ENCODE data around the gene PIEZO2. TPM values are rescaled to one million over a fixed set of nuclear protein-coding genes. Genes with fewer than 3 reads are reported as not detected.
"Not testable (repeated sequence)": the region's sequence is repeated elsewhere in the genome, so short reads cannot be mapped to it uniquely, and the experiment has no call there.

The PIEZO2 gene
- total RNA-seq (2014; rRNA removed; shearing (Covaris generic); ENCODE audit: low replicate concordance), result not detected in 2 replicates

DNA sequence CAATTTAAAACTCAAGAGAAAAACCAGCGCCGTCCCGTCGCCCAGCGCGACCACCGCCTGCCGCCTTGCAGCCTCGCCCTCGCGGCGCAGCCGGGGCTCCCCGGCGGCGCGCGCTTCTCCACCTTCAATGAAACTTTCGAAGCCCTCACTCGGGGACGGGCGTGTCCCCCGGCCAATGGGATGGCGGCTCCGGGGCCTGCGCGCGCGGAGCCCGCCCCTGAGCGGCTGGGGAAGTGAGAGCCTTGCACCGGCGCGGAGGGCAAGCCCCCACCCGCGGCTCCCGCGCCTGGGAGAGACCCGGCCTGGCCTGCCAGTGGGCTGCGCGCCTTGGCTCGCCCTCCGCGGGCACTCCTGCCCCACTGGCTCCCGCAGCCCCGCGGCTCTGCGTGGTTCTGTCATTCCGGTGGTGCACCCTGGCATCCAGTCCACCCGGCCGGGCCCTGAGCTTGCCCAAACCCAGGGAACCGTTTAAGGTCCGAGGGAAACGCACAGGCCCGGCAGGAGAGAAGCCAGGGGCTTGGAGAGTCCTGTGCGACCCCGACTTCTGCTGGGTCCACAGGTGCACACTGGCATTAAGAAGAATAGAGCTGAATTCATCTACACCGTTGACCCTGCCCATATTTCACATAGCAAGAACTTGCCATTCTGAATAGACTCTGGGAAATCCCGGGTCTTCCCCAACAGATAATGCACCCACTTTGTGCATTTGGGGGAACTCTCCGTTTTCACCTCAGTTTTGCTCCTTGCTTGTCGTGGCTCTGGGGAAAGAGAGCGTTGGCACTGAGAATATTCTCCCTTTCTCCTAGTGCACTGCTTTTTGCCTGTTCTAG lies at the start of gene PIEZO2:
PIEZO2 (minus strand) TSS at position 129 of the 830 bp plus-strand sequence. CDS start 981 bp downstream, outside the sequence.
- DNase-seq, result no peak
- H3K4me2 ChIP-seq (ENCODE audit: low read depth, low read length, poor library complexity, severe bottlenecking), result no peak within 1 kb of the TSS
- no peaks in the 10 kb centered on the region for H3K9me3 ChIP-seq (ENCODE audit: low read length)
- no peaks in the 10 kb centered on the region for H3K36me3 ChIP-seq (ENCODE audit: insufficient read depth, low read length)
- no peaks in the 10 kb centered on the region for H4K20me1 ChIP-seq (ENCODE audit: insufficient read depth, low read depth, low read length)
- H3K9ac ChIP-seq (ENCODE audit: low read length), result no peak within 1 kb of the TSS
- H2AFZ ChIP-seq (ENCODE audit: low read length), result no peak within 1 kb of the TSS
- H3K4me1 ChIP-seq (ENCODE audit: low read length), result no peaks in the 10 kb centered on the region
- H3K9me2 ChIP-seq (replicated peaks; ENCODE audit: insufficient read depth, low read length), result no peaks in the 10 kb centered on the region
- H3K4me3 ChIP-seq (ENCODE audit: low read length), result no peak within 1 kb of the TSS
- H3K79me2 ChIP-seq (ENCODE audit: low read length), result no peaks in the 10 kb centered on the region
- no peak within 1 kb of the TSS for H3K27ac ChIP-seq (ENCODE audit: low read length)
- H3K27me3 ChIP-seq (ENCODE audit: low read length), result no peaks in the 10 kb centered on the region

DNA sequence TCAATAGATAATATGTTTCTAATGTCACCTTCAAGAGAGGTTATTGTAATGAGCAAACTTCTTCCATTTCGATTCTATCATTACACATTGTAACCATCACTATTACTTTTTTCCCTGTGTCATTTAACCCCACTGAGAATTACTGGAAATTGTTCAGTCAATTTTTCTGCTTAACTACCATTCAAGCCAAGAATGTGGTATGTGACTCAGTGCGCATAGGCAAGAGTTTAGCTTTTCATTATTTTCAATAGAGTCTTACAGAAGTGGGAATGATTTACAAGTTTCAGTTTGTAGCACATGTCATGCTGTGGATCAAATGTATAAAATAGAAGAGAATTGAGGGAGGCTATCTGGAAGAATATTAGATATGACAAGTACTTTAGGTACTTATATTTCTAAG lies 34.3 kb upstream of the PIEZO2 start:
- H3K9me3 ChIP-seq (ENCODE audit: low read length), result no peaks in the 10 kb centered on the region
- no peak overlapping the region for H3K4me2 ChIP-seq (ENCODE audit: low read depth, low read length, poor library complexity, severe bottlenecking)
- no peak overlapping the region for H3K27ac ChIP-seq (ENCODE audit: low read length)
- DNase-seq, result no peak
- H3K4me1 ChIP-seq (ENCODE audit: low read length), result no peaks in the 10 kb centered on the region
- H4K20me1 ChIP-seq (ENCODE audit: insufficient read depth, low read depth, low read length), result no peaks in the 10 kb centered on the region
- no peaks in the 10 kb centered on the region for H3K36me3 ChIP-seq (ENCODE audit: insufficient read depth, low read length)
- no peaks in the 10 kb centered on the region for H3K79me2 ChIP-seq (ENCODE audit: low read length)
- H2AFZ ChIP-seq (ENCODE audit: low read length), result no peak overlapping the region
- H3K4me3 ChIP-seq (ENCODE audit: low read length), result no peak overlapping the region
- no peak overlapping the region for H3K9ac ChIP-seq (ENCODE audit: low read length)
- H3K27me3 ChIP-seq (ENCODE audit: low read length), result no peaks in the 10 kb centered on the region
- H3K9me2 ChIP-seq (replicated peaks; ENCODE audit: insufficient read depth, low read length), result no peaks in the 10 kb centered on the region

DNA sequence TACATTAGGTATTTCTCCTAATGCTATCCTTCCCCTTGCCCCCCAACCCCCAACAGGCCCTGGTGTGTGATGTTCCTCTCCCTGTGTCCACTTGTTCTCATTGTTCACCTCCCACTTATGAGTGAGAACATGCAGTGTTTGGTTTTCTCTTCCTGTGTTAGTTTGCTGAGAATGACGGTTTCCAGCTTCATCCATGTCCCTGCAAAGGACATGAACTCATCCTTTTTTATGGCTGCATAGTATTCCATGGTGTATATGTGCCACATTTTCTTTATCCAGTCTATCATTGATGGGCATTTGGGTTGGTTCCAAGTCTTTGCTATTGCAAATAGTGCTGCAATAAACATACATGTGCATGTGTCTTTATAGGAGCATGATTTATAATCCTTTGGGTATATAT lies 32.3 kb upstream of the PIEZO2 start:
- not testable (repeated sequence) for H2AFZ ChIP-seq (ENCODE audit: low read length); DNase-seq; H3K27me3 ChIP-seq (ENCODE audit: low read length); H3K27ac ChIP-seq (ENCODE audit: low read length); H3K9me2 ChIP-seq (replicated peaks; ENCODE audit: insufficient read depth, low read length); H3K9me3 ChIP-seq (ENCODE audit: low read length); H3K36me3 ChIP-seq (ENCODE audit: insufficient read depth, low read length); H3K9ac ChIP-seq (ENCODE audit: low read length); H3K4me1 ChIP-seq (ENCODE audit: low read length); H3K4me3 ChIP-seq (ENCODE audit: low read length); H3K4me2 ChIP-seq (ENCODE audit: low read depth, low read length, poor library complexity, severe bottlenecking); H3K79me2 ChIP-seq (ENCODE audit: low read length); H4K20me1 ChIP-seq (ENCODE audit: insufficient read depth, low read depth, low read length)

DNA sequence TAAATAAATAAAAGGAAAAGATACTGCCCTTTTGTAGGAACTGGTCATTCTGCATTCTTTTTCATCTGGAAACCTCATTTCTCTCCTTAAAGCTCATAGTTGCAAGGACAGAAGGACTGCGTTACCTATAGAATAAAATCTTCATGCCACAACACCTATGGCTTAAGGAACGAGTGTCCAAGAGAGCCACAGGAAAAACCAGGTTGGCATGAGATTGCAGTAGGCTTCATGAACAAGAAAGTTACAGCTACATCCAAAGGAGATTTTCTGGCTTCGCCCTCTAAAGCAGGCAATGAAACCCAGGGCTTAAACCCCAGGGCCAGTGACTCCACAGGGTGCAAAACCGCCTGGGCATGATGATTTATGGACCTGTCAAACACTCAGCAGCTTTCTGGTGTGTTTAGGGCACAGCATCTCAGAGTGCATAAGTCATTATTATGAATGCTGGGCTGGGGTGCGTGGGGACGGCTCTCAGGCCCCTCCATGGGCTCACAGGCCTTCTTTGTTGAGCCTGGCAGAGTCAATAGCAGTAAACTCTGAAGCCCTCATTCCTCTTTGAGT lies 30.7 kb upstream of the PIEZO2 start:
- no peaks in the 10 kb centered on the region for H3K9me3 ChIP-seq (ENCODE audit: low read length)
- H3K9ac ChIP-seq (ENCODE audit: low read length), result no peak overlapping the region
- H4K20me1 ChIP-seq (ENCODE audit: insufficient read depth, low read depth, low read length), result no peaks in the 10 kb centered on the region
- no peaks in the 10 kb centered on the region for H3K27me3 ChIP-seq (ENCODE audit: low read length)
- H3K4me2 ChIP-seq (ENCODE audit: low read depth, low read length, poor library complexity, severe bottlenecking), result no peak overlapping the region
- DNase-seq, result no peak
- H3K36me3 ChIP-seq (ENCODE audit: insufficient read depth, low read length), result no peaks in the 10 kb centered on the region
- no peak overlapping the region for H2AFZ ChIP-seq (ENCODE audit: low read length)
- H3K9me2 ChIP-seq (replicated peaks; ENCODE audit: insufficient read depth, low read length), result no peaks in the 10 kb centered on the region
- H3K4me3 ChIP-seq (ENCODE audit: low read length), result no peak overlapping the region
- no peaks in the 10 kb centered on the region for H3K4me1 ChIP-seq (ENCODE audit: low read length)
- no peak overlapping the region for H3K27ac ChIP-seq (ENCODE audit: low read length)
- H3K79me2 ChIP-seq (ENCODE audit: low read length), result no peaks in the 10 kb centered on the region

DNA sequence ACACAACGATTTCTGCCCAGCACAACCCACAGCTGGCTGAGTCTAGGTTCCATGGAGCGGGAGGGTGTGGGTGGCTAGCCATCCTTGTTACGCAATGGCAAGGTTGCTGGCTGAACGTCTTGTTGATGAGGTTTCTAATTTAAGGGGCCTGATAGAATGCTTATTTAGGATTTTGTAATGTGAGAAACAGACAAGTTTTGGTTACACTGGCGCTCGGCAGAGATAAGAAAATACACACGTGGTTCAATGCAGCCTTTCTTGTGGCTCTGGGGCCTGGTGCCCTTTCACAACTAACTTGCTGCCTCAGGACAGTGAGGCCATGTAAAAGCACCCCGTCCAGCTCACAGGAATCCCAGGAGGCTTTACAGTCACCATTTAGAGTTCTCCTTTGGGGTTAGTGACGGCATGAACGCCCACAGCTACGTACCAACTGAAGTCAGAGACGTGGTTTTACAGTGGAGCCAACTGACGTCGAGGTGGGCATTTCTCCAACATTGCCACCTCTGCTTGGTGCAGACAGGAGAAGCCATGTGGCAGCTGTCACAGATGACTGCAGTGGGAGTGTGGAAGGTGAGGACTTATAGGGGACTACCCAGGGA lies 29.7 kb upstream of the PIEZO2 start:
- H3K27me3 ChIP-seq (ENCODE audit: low read length), result no peaks in the 10 kb centered on the region
- no peaks in the 10 kb centered on the region for H4K20me1 ChIP-seq (ENCODE audit: insufficient read depth, low read depth, low read length)
- no peaks in the 10 kb centered on the region for H3K9me2 ChIP-seq (replicated peaks; ENCODE audit: insufficient read depth, low read length)
- H3K9ac ChIP-seq (ENCODE audit: low read length), result no peak overlapping the region
- no peak overlapping the region for H3K27ac ChIP-seq (ENCODE audit: low read length)
- H2AFZ ChIP-seq (ENCODE audit: low read length), result no peak overlapping the region
- no peaks in the 10 kb centered on the region for H3K79me2 ChIP-seq (ENCODE audit: low read length)
- H3K9me3 ChIP-seq (ENCODE audit: low read length), result no peaks in the 10 kb centered on the region
- H3K36me3 ChIP-seq (ENCODE audit: insufficient read depth, low read length), result no peaks in the 10 kb centered on the region
- no peak overlapping the region for H3K4me3 ChIP-seq (ENCODE audit: low read length)
- no peak for DNase-seq
- no peak overlapping the region for H3K4me2 ChIP-seq (ENCODE audit: low read depth, low read length, poor library complexity, severe bottlenecking)
- no peaks in the 10 kb centered on the region for H3K4me1 ChIP-seq (ENCODE audit: low read length)

DNA sequence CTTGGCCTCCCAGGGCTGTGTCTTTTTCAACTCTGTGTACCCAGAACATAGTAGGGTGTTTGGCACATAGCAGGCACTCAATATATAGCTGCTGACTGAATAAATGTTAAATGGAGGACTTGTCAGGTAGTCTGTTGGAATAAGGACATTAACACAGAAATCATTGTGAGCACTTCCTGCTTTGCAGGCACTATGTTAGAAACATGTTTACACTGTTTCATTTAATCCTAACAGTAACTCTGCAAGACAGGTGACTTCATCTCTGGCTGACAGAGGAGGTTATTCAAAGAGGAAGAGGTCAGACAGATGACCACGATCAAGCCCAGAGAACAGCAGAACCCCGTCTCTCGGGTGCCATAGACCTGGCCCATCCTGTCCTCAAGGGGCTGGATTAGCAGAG lies 28.0 kb upstream of the PIEZO2 start:
- no peaks in the 10 kb centered on the region for H4K20me1 ChIP-seq (ENCODE audit: insufficient read depth, low read depth, low read length)
- no peaks in the 10 kb centered on the region for H3K9me3 ChIP-seq (ENCODE audit: low read length)
- H3K36me3 ChIP-seq (ENCODE audit: insufficient read depth, low read length), result no peaks in the 10 kb centered on the region
- no peaks in the 10 kb centered on the region for H3K4me1 ChIP-seq (ENCODE audit: low read length)
- H3K27ac ChIP-seq (ENCODE audit: low read length), result no peak overlapping the region
- no peak overlapping the region for H2AFZ ChIP-seq (ENCODE audit: low read length)
- no peak overlapping the region for H3K4me2 ChIP-seq (ENCODE audit: low read depth, low read length, poor library complexity, severe bottlenecking)
- no peaks in the 10 kb centered on the region for H3K9me2 ChIP-seq (replicated peaks; ENCODE audit: insufficient read depth, low read length)
- H3K4me3 ChIP-seq (ENCODE audit: low read length), result no peak overlapping the region
- no peak for DNase-seq
- H3K9ac ChIP-seq (ENCODE audit: low read length), result no peak overlapping the region
- no peaks in the 10 kb centered on the region for H3K79me2 ChIP-seq (ENCODE audit: low read length)
- no peaks in the 10 kb centered on the region for H3K27me3 ChIP-seq (ENCODE audit: low read length)

DNA sequence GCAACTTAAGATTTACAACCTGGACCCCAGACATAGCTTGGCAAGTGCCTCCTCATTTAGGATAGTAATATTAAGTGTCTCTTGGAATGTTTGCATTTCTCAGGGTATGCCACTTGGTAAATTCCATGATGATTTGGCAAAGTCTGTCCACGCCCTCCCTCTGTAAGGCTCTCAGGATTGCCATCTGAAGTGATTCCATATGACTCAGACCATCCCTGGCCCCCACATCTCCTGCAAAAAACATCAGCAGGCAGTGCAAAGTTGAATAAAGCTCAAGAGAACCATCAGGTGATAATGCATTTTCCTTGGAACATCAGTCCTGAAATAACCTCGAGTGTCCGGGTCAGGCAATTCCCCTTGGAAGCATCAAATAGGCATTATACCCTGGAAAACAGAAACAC lies 27.1 kb upstream of the PIEZO2 start:
- H3K36me3 ChIP-seq (ENCODE audit: insufficient read depth, low read length), result no peaks in the 10 kb centered on the region
- no peak overlapping the region for H3K4me2 ChIP-seq (ENCODE audit: low read depth, low read length, poor library complexity, severe bottlenecking)
- no peak overlapping the region for H2AFZ ChIP-seq (ENCODE audit: low read length)
- H3K4me3 ChIP-seq (ENCODE audit: low read length), result no peak overlapping the region
- no peaks in the 10 kb centered on the region for H3K9me2 ChIP-seq (replicated peaks; ENCODE audit: insufficient read depth, low read length)
- H3K9ac ChIP-seq (ENCODE audit: low read length), result no peak overlapping the region
- no peaks in the 10 kb centered on the region for H3K4me1 ChIP-seq (ENCODE audit: low read length)
- no peaks in the 10 kb centered on the region for H3K27me3 ChIP-seq (ENCODE audit: low read length)
- H3K9me3 ChIP-seq (ENCODE audit: low read length), result no peaks in the 10 kb centered on the region
- no peak overlapping the region for H3K27ac ChIP-seq (ENCODE audit: low read length)
- DNase-seq, result no peak
- H3K79me2 ChIP-seq (ENCODE audit: low read length), result no peaks in the 10 kb centered on the region
- no peaks in the 10 kb centered on the region for H4K20me1 ChIP-seq (ENCODE audit: insufficient read depth, low read depth, low read length)

DNA sequence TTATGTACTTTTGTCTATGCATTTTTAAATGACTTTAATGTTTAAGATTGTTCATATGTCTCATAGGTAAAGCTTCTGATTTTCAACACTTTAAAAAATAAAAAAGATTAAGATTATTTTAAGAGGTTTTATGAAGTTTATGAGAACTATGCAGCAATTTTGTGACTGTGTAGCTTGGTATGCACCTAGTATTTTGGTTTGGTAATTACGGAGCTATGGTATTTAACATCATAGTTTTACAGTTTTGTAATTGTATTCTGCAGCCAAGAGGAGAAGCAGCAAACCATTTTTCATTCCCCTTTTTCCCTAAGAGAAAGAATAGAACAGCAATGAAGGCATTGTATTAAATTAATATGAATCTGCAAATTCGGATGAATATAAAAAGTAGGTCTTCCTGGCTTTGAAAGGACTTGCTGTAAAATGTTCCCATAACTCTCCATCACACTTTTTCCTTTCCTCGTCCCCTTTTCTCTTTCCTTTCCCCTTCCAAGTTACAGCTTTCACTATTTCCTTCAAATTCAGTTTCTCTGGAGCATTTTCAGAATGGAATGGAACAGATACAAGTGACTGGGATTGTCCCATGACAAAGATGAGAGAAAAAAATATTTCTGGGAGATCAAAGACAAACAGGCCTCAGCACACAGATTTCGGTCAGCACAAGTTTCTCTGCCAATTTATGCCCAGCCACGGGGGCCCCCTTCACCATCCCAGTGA lies 26.1 kb upstream of the PIEZO2 start:
- Histone ChIP-seq H4K20me1 (ENCODE audit: insufficient read depth, low read depth, low read length) (no peaks in the 10 kb centered on the region), H3K4me1 (ENCODE audit: low read length) (no peaks in the 10 kb centered on the region), H3K27me3 (ENCODE audit: low read length) (no peaks in the 10 kb centered on the region), H3K9ac (ENCODE audit: low read length) (no peak overlapping the region), H3K79me2 (ENCODE audit: low read length) (no peaks in the 10 kb centered on the region), H3K9me3 (ENCODE audit: low read length) (no peaks in the 10 kb centered on the region), H3K9me2 (replicated peaks; ENCODE audit: insufficient read depth, low read length) (no peaks in the 10 kb centered on the region), H3K4me2 (ENCODE audit: low read depth, low read length, poor library complexity, severe bottlenecking) (no peak overlapping the region), H3K4me3 (ENCODE audit: low read length) (no peak overlapping the region), H2AFZ (ENCODE audit: low read length) (no peak overlapping the region), H3K27ac (ENCODE audit: low read length) (no peak overlapping the region), H3K36me3 (ENCODE audit: insufficient read depth, low read length) (no peaks in the 10 kb centered on the region)
- DNase-seq, result no peak
